ENCODE data around the gene LBR.

The LBR gene

GRCh38 chr1:225362805-225363204 lies 65.0 kb downstream of the LBR start:
- H3K9me3 Mint-ChIP-seq, result no peaks in the 10 kb centered on the region
- no peaks in the 10 kb centered on the region for H3K4me1 Mint-ChIP-seq (ENCODE audit: low read depth)
- H3K27me3 Mint-ChIP-seq, result peaks cover 4% of the 10 kb centered on the region
- no peaks in the 10 kb centered on the region for H3K36me3 Mint-ChIP-seq (ENCODE audit: low read depth)
- H3K27ac Mint-ChIP-seq, result no peak overlapping the region
- no peak overlapping the region for H3K4me3 Mint-ChIP-seq

- Mint-ChIP-seq H3K27me3 (peaks cover 14% of the 10 kb centered on the region), H3K36me3 (ENCODE audit: low read depth) (no peaks in the 10 kb centered on the region), H3K9me3 (no peaks in the 10 kb centered on the region), H3K27ac (no peak overlapping the region), H3K4me3 (no peak overlapping the region), H3K4me1 (ENCODE audit: low read depth) (no peaks in the 10 kb centered on the region)
These were observed 66.7 kb downstream of the LBR start for GRCh38 chr1:225361176-225361575.

- H3K4me1 Mint-ChIP-seq (ENCODE audit: low read depth), result no peaks in the 10 kb centered on the region
- no peaks in the 10 kb centered on the region for H3K9me3 Mint-ChIP-seq
- H3K4me3 Mint-ChIP-seq, result no peak overlapping the region
- no peak overlapping the region for H3K27ac Mint-ChIP-seq
- H3K36me3 Mint-ChIP-seq (ENCODE audit: low read depth), result no peaks in the 10 kb centered on the region
- H3K27me3 Mint-ChIP-seq, result peaks cover 14% of the 10 kb centered on the region
These were observed 67.7 kb downstream of the LBR start for GRCh38 chr1:225360119-225360518.

GRCh38 chr1:225355863-225356262 lies 72.0 kb downstream of the LBR start:
- Mint-ChIP-seq H3K36me3 (ENCODE audit: low read depth) (no peaks in the 10 kb centered on the region), H3K4me3 (no peak overlapping the region), H3K4me1 (ENCODE audit: low read depth) (no peaks in the 10 kb centered on the region), H3K27me3 (peaks cover 26% of the 10 kb centered on the region), H3K27ac (no peak overlapping the region), H3K9me3 (no peaks in the 10 kb centered on the region)

- Mint-ChIP-seq H3K36me3 (ENCODE audit: low read depth) (no peaks in the 10 kb centered on the region), H3K4me3 (no peak overlapping the region), H3K9me3 (no peaks in the 10 kb centered on the region), H3K4me1 (ENCODE audit: low read depth) (no peaks in the 10 kb centered on the region), H3K27ac (no peak overlapping the region), H3K27me3 (peaks cover 26% of the 10 kb centered on the region)
These were observed 72.9 kb downstream of the LBR start for GRCh38 chr1:225354906-225355305.
